Cardiac septum (tissue), 1 donor: ENCODE data around the gene OR5M10. TPM values are rescaled to one million over a fixed set of nuclear protein-coding genes. Genes with fewer than 3 reads are reported as not detected.
"Not testable (repeated sequence)": the region's sequence is repeated elsewhere in the genome, so short reads cannot be mapped to it uniquely, and the experiment has no call there.

ENCODE experiments used
- DNase-seq: peaks from one replicate; pipeline ENCODE4 v3.0.0-alpha.2; 2020; ENCODE audit warnings: low spot score
- intact Hi-C: fragments of 100-400 bp; cut with DNase I; formaldehyde crosslinking; loops from one replicate; pipeline ENCODE4 v1.14.0; 2022
- long read RNA-seq: library from polyadenylated mRNA; unstranded; transcript quantifications from one replicate; pipeline ENCODE4 v2.0.0, GENCODE V29; 2021
- total RNA-seq: library from RNA; stranded (reverse); fragmentation: NEBNext Ultra II Directional; extraction: Animal tissue kit (Norgen Biotek cat#: 25700); gene quantifications from one replicate; pipeline ENCODE4 v1.2.1, GENCODE V29; 2021
- donor health status: DM: no; HTN: no; CAD: no.

Gene OR5M10
- not detected for total RNA-seq
- long read RNA-seq: 0 reads

- intact Hi-C loops: no loop called here
- no peak for DNase-seq
Measured at GRCh38 chr11:56577621-56578020, at the start of gene OR5M10. Gene OR5M10, minus strand, starts transcription at chr11:56577721. Its CDS starts 0 bp downstream, at chr11:56577721.

- intact Hi-C loops: loop anchor here (10.0 kb wide), 1 partner anchor 159 kb away; no protein-coding TSS in a partner anchor
Measured at GRCh38 chr11:56625946-56626345, 48.4 kb upstream of the OR5M10 start.

GRCh38 chr11:56624661-56625110, 47.2 kb upstream of the OR5M10 start:
- no peak for DNase-seq
- intact Hi-C loops: loop anchor here (10.0 kb wide), 1 partner anchor 160 kb away; no protein-coding TSS in a partner anchor

More at GRCh38 chr11:56625946-56626345, 48.4 kb upstream of the OR5M10 start:
- DNase-seq: no peak

DNA sequence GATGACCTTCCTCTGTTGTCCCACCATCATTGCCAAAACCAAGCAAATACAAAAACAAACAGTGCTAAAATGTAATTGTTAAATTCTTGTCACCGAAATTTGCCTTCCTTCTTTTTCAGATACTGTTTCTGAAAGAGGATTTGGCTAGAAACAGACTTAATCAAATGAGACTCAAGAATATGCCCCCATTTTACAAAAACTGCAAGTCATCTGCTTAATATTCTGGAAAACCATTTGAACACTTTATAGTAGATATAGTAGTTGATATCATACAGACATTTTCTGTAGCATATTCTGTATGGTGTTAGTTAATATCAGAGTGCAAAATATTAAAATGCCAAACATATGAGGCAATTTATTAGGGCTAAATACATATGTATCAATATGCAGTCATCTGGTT, 33.7 kb upstream of the OR5M10 start:
- no peak for DNase-seq
- intact Hi-C loops: no loop called here

GRCh38 chr11:56592088-56592717, 14.7 kb upstream of the OR5M10 start:
- intact Hi-C loops, DNase-seq: not testable (repeated sequence)

GRCh38 chr11:56558574-56558973, 18.9 kb downstream of the OR5M10 start:
- intact Hi-C loops: no loop called here
- DNase-seq: no peak

DNA sequence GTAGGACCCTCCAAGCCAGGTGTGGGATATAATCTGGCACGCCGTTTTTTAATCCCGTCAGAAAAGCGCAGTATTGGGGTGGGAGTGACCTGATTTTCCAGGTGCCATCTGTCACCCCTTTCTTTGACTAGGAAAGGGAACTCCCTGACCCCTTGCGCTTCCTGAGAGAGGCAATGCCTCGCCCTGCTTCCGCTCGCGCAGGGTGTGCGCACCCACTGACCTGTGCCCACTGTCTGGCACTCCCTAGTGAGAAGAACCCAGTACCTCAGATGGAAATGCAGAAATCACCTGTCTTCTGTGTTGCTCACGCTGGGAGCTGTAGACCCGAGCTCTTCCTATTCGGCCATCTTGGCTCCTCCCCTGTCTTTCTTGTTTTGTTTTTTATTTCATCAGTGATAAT, 22.8 kb downstream of the OR5M10 start:
- DNase-seq, intact Hi-C loops: not testable (repeated sequence)

DNA sequence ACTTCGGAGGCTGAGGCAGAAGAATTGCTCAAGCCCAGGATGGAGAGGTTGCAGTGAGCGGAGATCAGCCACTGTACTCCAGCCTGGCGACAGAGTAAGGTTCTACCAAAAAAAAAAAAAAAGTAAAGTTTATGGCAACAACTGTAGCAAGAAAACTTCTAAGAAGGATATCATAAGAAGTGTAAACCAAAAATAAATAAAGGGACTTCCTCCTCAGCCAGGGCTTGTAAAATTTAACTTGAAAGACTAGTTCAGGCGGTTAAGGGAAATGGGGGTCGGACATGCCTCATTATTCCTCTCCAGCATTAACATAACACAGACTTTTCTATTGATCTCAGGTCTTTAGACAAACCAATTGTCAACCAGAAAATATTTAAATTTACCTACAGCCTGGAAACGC, 32.0 kb downstream of the OR5M10 start:
- DNase-seq: no peak
- intact Hi-C loops: no loop called here

- no peak for DNase-seq
- intact Hi-C loops: no loop called here
Measured at GRCh38 chr11:56543739-56544138, 33.8 kb downstream of the OR5M10 start.

GRCh38 chr11:56543157-56543556, 34.4 kb downstream of the OR5M10 start, which contains the start of gene OR5M11:
Gene OR5M11, minus strand, starts transcription at chr11:56543257. Its CDS starts 0 bp downstream, at chr11:56543257.
- DNase-seq: no peak
- intact Hi-C loops: no loop called here

DNA sequence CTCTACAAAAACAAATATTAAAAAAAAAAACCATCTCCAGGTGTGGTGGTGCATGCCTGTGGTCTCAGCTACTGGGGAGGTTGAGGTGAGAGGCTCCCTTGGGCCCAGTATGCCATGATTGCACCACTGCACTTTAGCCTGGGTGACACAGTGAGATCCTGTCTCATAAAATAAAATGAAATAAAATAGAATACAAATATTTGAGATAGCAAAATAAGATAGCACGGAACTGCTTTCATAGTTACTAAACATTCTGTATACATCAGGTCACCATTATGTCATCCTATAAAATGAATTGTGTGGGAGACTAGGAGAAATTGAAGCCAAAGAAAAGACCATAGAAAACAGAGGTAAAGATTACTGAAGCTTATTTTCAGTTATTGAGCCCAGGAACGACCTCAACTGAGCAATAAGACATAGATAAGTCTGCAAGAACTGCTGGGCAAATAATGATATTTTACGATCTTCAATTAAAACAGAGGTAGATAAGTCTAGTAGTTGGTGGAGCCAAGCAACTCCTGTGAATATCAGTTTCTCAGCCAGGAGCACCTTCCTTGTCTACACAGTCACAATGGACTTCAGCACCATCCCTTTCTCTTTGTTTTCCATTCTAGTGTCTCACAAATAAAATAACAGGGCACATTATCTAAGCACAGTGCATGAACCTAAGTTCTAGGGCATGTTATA, 44.3 kb downstream of the OR5M10 start:
- no peak for DNase-seq
- intact Hi-C loops: no loop called here

DNA sequence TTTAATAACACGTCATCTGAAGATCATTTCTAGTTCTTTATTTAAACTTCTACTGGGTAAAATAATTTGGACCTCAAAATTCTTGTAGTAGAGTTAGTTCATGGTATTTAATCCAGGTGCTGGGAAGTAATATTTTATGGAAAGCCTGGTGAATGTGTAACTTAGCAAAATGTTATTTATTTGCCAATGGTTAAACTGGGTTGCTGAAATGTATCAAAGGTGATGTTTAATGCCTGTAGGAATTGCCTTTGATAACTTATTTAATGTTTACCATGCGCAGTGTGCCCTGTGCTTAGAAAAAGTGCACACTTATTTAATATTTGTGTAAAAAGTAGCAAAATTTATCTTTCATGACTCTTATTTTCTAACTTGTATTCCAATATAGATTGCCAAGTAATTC, 45.7 kb downstream of the OR5M10 start:
- no peak for DNase-seq
- intact Hi-C loops: no loop called here

Other genes starting within 250 kb of the OR5M10 start
- gene OR8K1, start 231.7 kb downstream of the OR5M10 start, total RNA-seq: not detected
- not detected for gene OR8J1, start 223.4 kb downstream of the OR5M10 start, total RNA-seq
- not detected for gene OR8U1, start 202.1 kb downstream of the OR5M10 start, total RNA-seq
- not detected for gene OR5AL1, start 165.0 kb downstream of the OR5M10 start, total RNA-seq
- not detected for gene OR5M3, start 104.4 kb downstream of the OR5M10 start, total RNA-seq
- gene OR5M8, start 86.4 kb downstream of the OR5M10 start, total RNA-seq: not detected
- not detected for gene OR5M11, start 34.5 kb downstream of the OR5M10 start, total RNA-seq
- gene OR5M1, start 37.2 kb upstream of the OR5M10 start, total RNA-seq: not detected
- not detected for gene OR5AP2, start 64.7 kb upstream of the OR5M10 start, total RNA-seq
- not detected for gene OR5AR1, start 86.0 kb upstream of the OR5M10 start, total RNA-seq
- not detected for gene OR9G1, start 121.4 kb upstream of the OR5M10 start, total RNA-seq
- not detected for gene OR9G4, start 171.0 kb upstream of the OR5M10 start, total RNA-seq